Activated CD8-positive, alpha-beta memory T cell treated with anti-CD3 and anti-CD28 coated beads, Interleukin-2, amount 10 ng/mL, durations not matched to agents 7 days and 5 days (primary cell): ENCODE data around the gene RDH16. TPM values are rescaled to one million over a fixed set of nuclear protein-coding genes. Genes with fewer than 3 reads are reported as not detected.
"Not testable (repeated sequence)": the region's sequence is repeated elsewhere in the genome, so short reads cannot be mapped to it uniquely, and the experiment has no call there.

Experiments
- ATAC-seq: fragments of 150-1000 bp; cut with Tn5 transposase; one replicate; pipeline ENCODE4 v1.10.0; 2021; ENCODE audit warnings: moderate library complexity
- CTCF ChIA-PET: fragments of 350-600 bp; sonication (Branson Sonifier 250); formaldehyde crosslinking; loops from one replicate; lab custom pipeline; 2021; ENCODE audit warnings: antibody characterized with exemption; lab: Charles Lee
- DNase-seq: peaks from one replicate; pipeline ENCODE4 v3.0.0-alpha.2; 2020
- H3K27ac Mint-ChIP-seq: one replicate; pipeline ENCODE4 v1.8.0; 2021; ENCODE audit warnings: mild to moderate bottlenecking, mixed read lengths
- H3K27me3 Mint-ChIP-seq: one replicate; pipeline ENCODE4 v1.8.0; 2021; ENCODE audit warnings: mixed read lengths
- H3K36me3 Mint-ChIP-seq: one replicate; pipeline ENCODE4 v1.8.0; 2021; ENCODE audit warnings: mild to moderate bottlenecking, mixed read lengths
- H3K4me1 Mint-ChIP-seq: one replicate; pipeline ENCODE4 v1.8.0; 2021; ENCODE audit warnings: mixed read lengths
- H3K4me3 Mint-ChIP-seq: one replicate; pipeline ENCODE4 v1.8.0; 2021; ENCODE audit warnings: mild to moderate bottlenecking, moderate library complexity, mixed read lengths
- H3K9me3 Mint-ChIP-seq: one replicate; pipeline ENCODE4 v1.8.0; 2022; ENCODE audit warnings: low read depth, mixed read lengths
- total RNA-seq, 2 experiments: library from RNA; stranded (reverse); gene quantifications; one replicate each; pipeline ENCODE4 v1.2.3, GENCODE V29; 2021

The RDH16 gene
- total RNA-seq, 2 experiments from 2014 or later, result 0.35 to 0.91 TPM

- H3K4me1 Mint-ChIP-seq, result peaks cover 15% of the 10 kb centered on the region
- H3K4me3 Mint-ChIP-seq, H3K36me3 Mint-ChIP-seq, CTCF ChIA-PET, DNase-seq, H3K27ac Mint-ChIP-seq, H3K9me3 Mint-ChIP-seq: not testable (repeated sequence)
- peaks cover 35% of the 10 kb centered on the region for H3K27me3 Mint-ChIP-seq
- ATAC-seq, result peak; percentile 17
Measured at GRCh38 chr12:56940942-56941298, 16.5 kb downstream of the RDH16 start.

- ATAC-seq (no peak), DNase-seq (no peak)
- no peaks in the 10 kb centered on the region for H3K36me3 Mint-ChIP-seq
- CTCF ChIA-PET, result no interaction called here
- H3K4me1 Mint-ChIP-seq, result peaks cover 3% of the 10 kb centered on the region
- no peaks in the 10 kb centered on the region for H3K9me3 Mint-ChIP-seq
- no peak overlapping the region for H3K27ac Mint-ChIP-seq
- H3K4me3 Mint-ChIP-seq, result no peak overlapping the region
- H3K27me3 Mint-ChIP-seq, result no peaks in the 10 kb centered on the region
Measured at GRCh38 chr12:56935752-56936151, 21.7 kb downstream of the RDH16 start.

- Mint-ChIP-seq H3K4me3 (no peak overlapping the region), H3K27ac (no peak overlapping the region)
- no peak for DNase-seq
Measured at GRCh38 chr12:56935157-56935556, 22.3 kb downstream of the RDH16 start.

GRCh38 chr12:56933826-56934625, 23.4 kb downstream of the RDH16 start, which contains the start of gene SDR9C7:
Gene SDR9C7 (minus strand): TSS chr12:56934408. CDS start chr12:56934261, 147 bp downstream.
- Mint-ChIP-seq H3K27me3 (no peaks in the 10 kb centered on the region), H3K4me3 (no peak within 1 kb of the TSS), H3K27ac (no peak within 1 kb of the TSS), H3K4me1 (peaks cover 3% of the 10 kb centered on the region), H3K9me3 (no peaks in the 10 kb centered on the region), H3K36me3 (no peaks in the 10 kb centered on the region)
- CTCF ChIA-PET, result no interaction called here
- DNase-seq (no peak), ATAC-seq (no peak)

More at GRCh38 chr12:56935157-56935556, 22.3 kb downstream of the RDH16 start:
- H3K27me3 Mint-ChIP-seq, result no peaks in the 10 kb centered on the region
- no peak for ATAC-seq
- H3K9me3 Mint-ChIP-seq, result no peaks in the 10 kb centered on the region
- no peaks in the 10 kb centered on the region for H3K36me3 Mint-ChIP-seq
- peaks cover 3% of the 10 kb centered on the region for H3K4me1 Mint-ChIP-seq
- CTCF ChIA-PET, result no interaction called here

DNA sequence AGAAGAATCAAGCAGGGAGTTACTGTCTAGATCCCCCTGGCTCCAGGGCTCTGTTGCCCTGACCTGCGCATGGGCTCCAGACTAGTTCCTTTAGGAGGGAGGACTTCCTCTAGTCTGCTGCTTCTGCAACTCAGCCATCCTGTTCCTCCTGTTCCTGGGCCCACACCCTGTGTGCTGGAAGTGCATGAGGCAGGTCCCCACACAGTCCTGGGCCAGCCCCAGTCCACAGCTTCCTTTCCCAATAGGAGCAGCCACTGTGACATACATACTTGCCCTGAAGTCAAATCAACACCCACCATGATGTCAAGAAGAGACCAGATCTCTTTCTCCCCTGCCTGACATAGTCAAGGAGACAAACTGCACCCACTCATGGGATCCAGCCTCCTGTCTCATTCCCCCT, 24.5 kb downstream of the RDH16 start:
- DNase-seq (no peak), ATAC-seq (no peak)
- no peak overlapping the region for H3K27ac Mint-ChIP-seq
- CTCF ChIA-PET, result no interaction called here
- no peaks in the 10 kb centered on the region for H3K36me3 Mint-ChIP-seq
- no peaks in the 10 kb centered on the region for H3K9me3 Mint-ChIP-seq
- H3K4me3 Mint-ChIP-seq, result no peak overlapping the region
- peaks cover 5% of the 10 kb centered on the region for H3K27me3 Mint-ChIP-seq
- peaks cover 3% of the 10 kb centered on the region for H3K4me1 Mint-ChIP-seq

DNA sequence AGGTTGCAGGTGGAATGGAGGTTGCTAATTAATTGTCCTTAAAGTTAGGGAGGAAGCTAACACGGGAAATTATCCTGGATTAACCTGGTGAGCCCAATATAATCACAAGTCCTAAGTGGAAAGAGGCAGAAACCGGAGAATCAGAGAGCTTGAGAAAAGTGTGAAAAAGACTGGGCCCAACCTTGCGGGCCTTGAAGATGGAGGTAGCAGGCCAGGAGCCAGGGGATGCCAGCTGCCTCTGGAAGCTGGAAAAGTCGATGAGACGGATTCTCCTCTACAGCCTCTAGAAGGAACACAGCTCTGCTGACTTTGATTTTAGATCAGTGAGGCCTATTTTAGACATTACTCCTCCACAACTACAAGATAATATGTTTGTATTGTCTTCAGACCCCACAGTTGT, 25.3 kb downstream of the RDH16 start:
- Mint-ChIP-seq H3K4me3 (no peak overlapping the region), H3K36me3 (no peaks in the 10 kb centered on the region), H3K27ac (no peak overlapping the region), H3K9me3 (no peaks in the 10 kb centered on the region), H3K4me1 (peaks cover 3% of the 10 kb centered on the region), H3K27me3 (peaks cover 10% of the 10 kb centered on the region)
- DNase-seq (no peak), ATAC-seq (no peak)
- CTCF ChIA-PET, result no interaction called here

DNA sequence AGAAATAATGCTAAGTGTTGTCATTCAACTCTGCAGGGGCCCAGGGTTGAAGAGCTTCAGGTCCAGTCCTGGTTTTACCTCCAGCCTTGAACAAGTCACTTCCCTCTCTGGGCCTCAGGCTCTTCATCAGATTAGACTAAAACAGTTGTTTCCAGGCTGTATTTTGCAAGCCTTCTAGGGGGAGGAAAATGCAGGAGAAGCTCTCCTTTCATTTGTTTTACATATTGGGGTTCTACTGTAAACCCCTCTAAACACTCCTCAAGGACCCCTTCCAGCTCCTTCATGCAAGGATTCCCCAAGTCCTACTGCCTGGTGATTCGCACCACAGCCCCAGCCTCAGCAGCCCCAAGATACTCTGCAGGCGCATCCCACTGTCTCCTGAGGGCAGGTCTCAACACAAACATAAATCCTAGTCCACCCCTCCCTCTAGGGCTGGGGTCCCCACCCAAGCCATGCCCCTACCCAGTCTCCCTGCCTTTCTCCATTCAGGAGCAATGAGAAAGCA, 25.9 kb downstream of the RDH16 start:
- Mint-ChIP-seq H3K4me3 (no peak overlapping the region), H3K27ac (no peak overlapping the region), H3K36me3 (no peaks in the 10 kb centered on the region), H3K4me1 (peaks cover 3% of the 10 kb centered on the region), H3K9me3 (no peaks in the 10 kb centered on the region), H3K27me3 (peaks cover 11% of the 10 kb centered on the region)
- no peak for ATAC-seq
- no peak for DNase-seq
- CTCF ChIA-PET, result no interaction called here

- H3K4me3 Mint-ChIP-seq, result no peak overlapping the region
- CTCF ChIA-PET, result interaction anchor here (0.6 kb wide), 1 partner anchor 122 kb away, joined by 3 read pairs; no protein-coding TSS in a partner anchor
- no peak overlapping the region for H3K27ac Mint-ChIP-seq
- ATAC-seq, result no peak
- H3K9me3 Mint-ChIP-seq, result no peaks in the 10 kb centered on the region
- H3K36me3 Mint-ChIP-seq, result no peaks in the 10 kb centered on the region
- peaks cover 3% of the 10 kb centered on the region for H3K4me1 Mint-ChIP-seq
- H3K27me3 Mint-ChIP-seq, result peaks cover 15% of the 10 kb centered on the region
- no peak for DNase-seq
Measured at GRCh38 chr12:56930241-56930640, 27.2 kb downstream of the RDH16 start.

DNA sequence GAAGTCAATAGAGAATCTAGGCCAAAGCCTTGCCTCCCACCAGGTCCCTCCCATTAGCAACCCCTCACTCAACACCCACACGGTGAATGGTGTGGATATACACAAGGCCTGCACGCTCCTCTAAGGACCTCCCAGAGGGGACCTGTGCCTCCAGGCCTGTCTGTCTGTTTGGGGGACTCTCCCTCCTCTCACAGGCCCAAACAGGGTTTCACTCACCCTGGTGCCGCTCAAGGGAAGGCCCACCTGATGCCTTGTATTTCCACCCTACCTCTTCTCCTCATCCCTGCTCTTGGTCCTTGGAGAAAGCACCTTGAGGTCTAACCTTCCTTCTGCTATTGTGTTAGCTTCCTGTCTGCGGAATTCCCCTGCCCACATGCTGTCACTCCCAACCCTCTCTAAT, 27.6 kb downstream of the RDH16 start:
- no peaks in the 10 kb centered on the region for H3K4me1 Mint-ChIP-seq
- H3K4me3 Mint-ChIP-seq, result no peak overlapping the region
- no peaks in the 10 kb centered on the region for H3K36me3 Mint-ChIP-seq
- CTCF ChIA-PET, result no interaction called here
- no peak for DNase-seq
- H3K27ac Mint-ChIP-seq, result no peak overlapping the region
- no peak for ATAC-seq
- peaks cover 15% of the 10 kb centered on the region for H3K27me3 Mint-ChIP-seq
- no peaks in the 10 kb centered on the region for H3K9me3 Mint-ChIP-seq

DNA sequence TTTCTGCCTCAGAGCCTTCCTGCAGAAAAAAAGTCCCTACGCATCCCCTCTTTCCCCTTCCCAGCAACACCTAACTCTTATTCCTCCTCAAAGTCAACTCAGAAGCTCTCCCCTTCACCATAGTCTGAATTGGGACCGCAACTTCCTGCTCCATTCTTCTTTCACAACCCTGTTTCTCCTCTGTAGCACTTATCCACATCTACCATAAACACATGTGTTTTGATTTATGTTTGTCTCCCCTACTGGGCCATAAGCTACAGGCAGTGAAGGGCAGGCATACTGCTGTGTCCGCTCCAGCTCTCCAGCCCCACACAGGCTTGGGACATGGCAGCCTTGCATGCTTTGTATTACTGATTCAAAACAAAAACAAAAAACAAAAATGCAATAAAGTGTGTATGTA, 29.1 kb downstream of the RDH16 start:
- CTCF ChIA-PET, result no interaction called here
- H3K4me3 Mint-ChIP-seq, result no peak overlapping the region
- no peaks in the 10 kb centered on the region for H3K36me3 Mint-ChIP-seq
- no peaks in the 10 kb centered on the region for H3K9me3 Mint-ChIP-seq
- H3K27ac Mint-ChIP-seq, result no peak overlapping the region
- H3K4me1 Mint-ChIP-seq, result no peaks in the 10 kb centered on the region
- ATAC-seq, result no peak
- peaks cover 15% of the 10 kb centered on the region for H3K27me3 Mint-ChIP-seq
- DNase-seq, result no peak

DNA sequence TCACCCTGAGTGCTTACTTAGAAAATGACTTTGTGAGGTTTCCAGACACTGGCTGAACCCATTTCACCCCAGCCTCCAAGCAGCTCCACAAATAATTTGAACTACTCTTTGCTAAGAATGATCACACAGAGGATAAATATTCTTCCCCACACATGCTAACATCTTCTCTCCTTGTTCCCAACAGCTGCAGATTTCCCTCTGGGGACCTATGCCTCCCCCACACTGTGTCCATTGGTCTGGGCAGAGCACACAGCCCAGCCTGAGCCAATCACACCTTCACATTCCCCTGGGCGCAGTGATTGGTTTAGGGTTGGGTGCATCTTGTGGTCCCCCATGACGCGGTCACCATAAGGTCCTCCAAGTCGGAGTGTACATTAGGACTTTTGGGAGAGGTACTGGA, 30.1 kb downstream of the RDH16 start:
- H3K4me3 Mint-ChIP-seq, result no peak overlapping the region
- DNase-seq, result no peak
- CTCF ChIA-PET, result no interaction called here
- no peak for ATAC-seq
- H3K36me3 Mint-ChIP-seq, result no peaks in the 10 kb centered on the region
- no peaks in the 10 kb centered on the region for H3K9me3 Mint-ChIP-seq
- H3K27ac Mint-ChIP-seq, result no peak overlapping the region
- H3K27me3 Mint-ChIP-seq, result peaks cover 15% of the 10 kb centered on the region
- no peaks in the 10 kb centered on the region for H3K4me1 Mint-ChIP-seq

GRCh38 chr12:56922031-56922430, 35.4 kb downstream of the RDH16 start:
- Mint-ChIP-seq H3K27ac (no peak overlapping the region), H3K4me3 (no peak overlapping the region), H3K9me3 (peaks cover 2% of the 10 kb centered on the region), H3K36me3 (no peaks in the 10 kb centered on the region), H3K4me1 (no peaks in the 10 kb centered on the region), H3K27me3 (peaks cover 19% of the 10 kb centered on the region)
- DNase-seq, result no peak
- ATAC-seq, result no peak
- CTCF ChIA-PET, result no interaction called here

DNA sequence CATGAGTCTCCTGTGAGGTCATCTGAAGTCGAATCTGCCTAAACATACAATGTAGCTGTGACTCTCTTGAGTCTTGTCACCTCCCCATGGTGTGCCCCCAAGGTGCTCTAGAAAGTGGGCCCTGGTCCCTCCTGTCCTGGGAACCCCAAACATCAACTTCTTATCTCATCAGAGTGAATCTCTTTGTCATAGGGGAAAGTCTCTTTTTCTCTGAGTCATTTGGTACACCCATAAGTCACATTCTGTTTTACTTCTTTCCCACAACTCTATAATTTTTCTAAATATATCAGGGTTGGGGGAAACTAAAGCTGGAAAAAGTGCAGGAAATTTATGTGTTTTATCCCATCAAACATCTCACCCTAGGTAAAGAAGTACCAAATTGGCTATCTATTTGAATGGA, 36.1 kb downstream of the RDH16 start:
- peaks cover 17% of the 10 kb centered on the region for H3K27me3 Mint-ChIP-seq
- CTCF ChIA-PET, result no interaction called here
- H3K9me3 Mint-ChIP-seq, result peaks cover 2% of the 10 kb centered on the region
- no peak overlapping the region for H3K27ac Mint-ChIP-seq
- ATAC-seq (no peak), DNase-seq (no peak)
- H3K36me3 Mint-ChIP-seq, result no peaks in the 10 kb centered on the region
- H3K4me3 Mint-ChIP-seq, result no peak overlapping the region
- no peaks in the 10 kb centered on the region for H3K4me1 Mint-ChIP-seq

DNA sequence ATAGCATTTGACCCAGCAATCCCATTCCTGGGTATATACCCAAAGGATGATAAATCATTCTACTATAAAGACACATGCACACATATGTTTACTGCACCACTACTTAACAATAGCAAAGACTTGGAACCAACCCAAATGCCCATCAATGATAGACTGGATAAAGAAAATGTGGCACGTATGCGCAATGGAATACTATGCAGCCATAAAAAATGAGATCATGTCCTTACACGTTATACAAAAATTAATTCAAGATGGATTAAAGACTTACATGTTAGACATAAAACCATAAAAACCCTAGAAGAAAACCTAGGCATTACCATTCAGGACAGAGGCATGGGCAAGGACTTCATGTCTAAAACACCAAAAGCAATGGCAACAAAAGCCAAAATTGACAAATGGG, 39.3 kb downstream of the RDH16 start:
- peaks cover 18% of the 10 kb centered on the region for H3K27me3 Mint-ChIP-seq
- H3K4me1 Mint-ChIP-seq, H3K4me3 Mint-ChIP-seq, CTCF ChIA-PET, ATAC-seq, H3K36me3 Mint-ChIP-seq, H3K27ac Mint-ChIP-seq, DNase-seq, H3K9me3 Mint-ChIP-seq: not testable (repeated sequence)
